ENCODE measurements around the gene PIGT.

DNA sequence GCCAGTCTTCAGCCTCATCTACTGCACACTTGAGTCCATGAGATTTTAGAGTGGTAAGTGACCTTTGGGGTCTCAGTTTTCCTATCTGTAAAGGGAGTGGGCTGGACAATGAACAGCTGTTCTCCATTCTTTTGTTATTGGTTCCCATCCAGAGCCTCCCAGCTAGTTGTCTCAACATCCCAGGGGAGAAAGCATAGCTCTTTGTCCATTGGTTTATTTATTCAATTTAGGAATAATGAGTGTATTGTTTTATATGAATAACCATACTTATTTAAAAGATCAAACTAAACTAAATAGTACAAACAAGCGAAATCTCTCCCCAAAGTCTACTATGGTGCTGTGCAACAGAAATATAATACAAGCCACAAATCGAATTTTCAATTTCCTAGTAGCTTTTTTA is 13.7 kb downstream of the PIGT start:
- TF ChIP-seq, protein P1, sequence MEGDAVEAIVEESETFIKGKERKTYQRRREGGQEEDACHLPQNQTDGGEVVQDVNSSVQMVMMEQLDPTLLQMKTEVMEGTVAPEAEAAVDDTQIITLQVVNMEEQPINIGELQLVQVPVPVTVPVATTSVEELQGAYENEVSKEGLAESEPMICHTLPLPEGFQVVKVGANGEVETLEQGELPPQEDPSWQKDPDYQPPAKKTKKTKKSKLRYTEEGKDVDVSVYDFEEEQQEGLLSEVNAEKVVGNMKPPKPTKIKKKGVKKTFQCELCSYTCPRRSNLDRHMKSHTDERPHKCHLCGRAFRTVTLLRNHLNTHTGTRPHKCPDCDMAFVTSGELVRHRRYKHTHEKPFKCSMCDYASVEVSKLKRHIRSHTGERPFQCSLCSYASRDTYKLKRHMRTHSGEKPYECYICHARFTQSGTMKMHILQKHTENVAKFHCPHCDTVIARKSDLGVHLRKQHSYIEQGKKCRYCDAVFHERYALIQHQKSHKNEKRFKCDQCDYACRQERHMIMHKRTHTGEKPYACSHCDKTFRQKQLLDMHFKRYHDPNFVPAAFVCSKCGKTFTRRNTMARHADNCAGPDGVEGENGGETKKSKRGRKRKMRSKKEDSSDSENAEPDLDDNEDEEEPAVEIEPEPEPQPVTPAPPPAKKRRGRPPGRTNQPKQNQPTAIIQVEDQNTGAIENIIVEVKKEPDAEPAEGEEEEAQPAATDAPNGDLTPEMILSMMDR (IDR thresholded peaks at IDR 0.05), result no peak
- TF ChIP-seq POLR2A (IDR thresholded peaks at IDR 0.05), result no peak

Measured in vagina (tissue), 2 donors.